ENCODE results near the gene INO80D.
A peak's percentile ranks its signal among the peaks of the same experiment; 100 is the strongest.
"Not testable (repeated sequence)": the region's sequence is repeated elsewhere in the genome, so short reads cannot be mapped to it uniquely, and the experiment has no call there.

INO80D gene

DNA sequence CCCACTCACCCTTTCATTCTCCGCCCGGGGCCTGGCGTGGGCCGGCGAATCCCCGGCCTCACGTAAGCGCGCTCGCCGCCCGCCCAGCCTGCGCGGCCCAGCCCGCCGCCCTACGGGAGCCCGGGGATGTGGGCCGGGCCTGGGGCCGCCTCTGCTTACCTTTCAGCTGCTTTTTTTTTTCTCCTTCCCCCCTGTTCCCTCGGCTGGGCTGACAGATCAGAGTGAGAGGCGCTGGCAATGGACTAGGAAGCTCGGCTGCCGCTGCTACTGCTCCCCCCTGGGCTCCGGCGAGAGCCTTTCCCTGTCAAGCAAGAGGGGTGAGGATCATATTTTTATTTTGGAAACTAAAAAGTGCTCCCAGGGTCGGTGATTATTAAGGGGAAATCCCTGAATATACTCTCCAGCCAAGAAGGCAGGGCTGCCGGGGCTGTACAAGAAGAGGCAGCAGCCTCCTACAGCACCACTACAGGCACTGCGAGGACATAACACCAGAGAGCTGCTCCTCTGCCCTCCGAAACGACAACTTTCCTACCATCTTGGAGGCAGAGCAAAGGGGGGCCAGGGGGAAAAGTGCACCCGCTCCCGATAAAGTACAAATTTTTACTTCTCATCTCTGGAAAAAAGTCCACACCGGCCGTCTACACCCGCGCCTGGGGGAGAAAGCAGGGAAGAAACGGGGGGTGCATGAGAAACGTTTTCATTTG is at the start of gene INO80D:
Gene INO80D (minus strand): TSS at position 433 of the 704 bp plus-strand sequence. CDS start 23,158 bp downstream, outside the sequence.
- DNase-seq, result peak; percentile 81

DNA sequence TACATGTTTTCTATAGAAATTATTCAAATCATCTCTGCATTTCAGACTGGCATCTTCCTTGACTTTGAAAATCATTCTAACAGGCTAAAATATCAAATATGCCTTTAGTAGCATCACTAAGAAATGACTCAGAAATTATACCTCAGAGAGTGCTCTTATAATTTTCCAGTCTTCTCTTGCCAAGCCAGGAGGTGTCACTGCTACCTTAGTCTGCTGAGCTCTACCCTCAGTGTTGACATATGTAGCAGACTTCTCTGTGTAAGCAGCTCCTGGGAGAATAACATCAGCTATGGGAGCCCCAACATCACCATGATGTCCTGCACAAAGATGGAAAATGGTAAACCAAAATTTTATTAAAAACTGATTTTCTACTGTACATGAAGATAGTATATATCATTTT is 41.7 kb upstream of the INO80D start:
- no peak for DNase-seq

DNA sequence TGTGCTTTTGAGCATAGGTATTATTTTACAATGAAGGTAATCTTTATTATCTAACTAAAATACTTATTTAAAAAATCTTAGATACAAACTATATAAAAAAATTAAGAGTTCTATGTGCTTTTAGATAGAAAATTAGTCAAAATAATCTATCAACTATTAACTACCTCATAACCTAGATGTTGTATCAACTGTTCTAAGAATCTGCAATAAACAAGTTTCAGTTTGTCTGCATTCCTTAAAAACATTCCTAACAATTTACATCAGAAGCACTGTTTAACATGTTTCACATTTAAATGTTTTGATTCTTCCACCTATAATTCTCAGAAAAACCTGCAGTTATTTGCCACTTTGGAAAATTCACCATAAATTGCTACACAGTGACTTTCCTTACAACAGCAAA is 39.9 kb upstream of the INO80D start:
- no peak for DNase-seq

DNA sequence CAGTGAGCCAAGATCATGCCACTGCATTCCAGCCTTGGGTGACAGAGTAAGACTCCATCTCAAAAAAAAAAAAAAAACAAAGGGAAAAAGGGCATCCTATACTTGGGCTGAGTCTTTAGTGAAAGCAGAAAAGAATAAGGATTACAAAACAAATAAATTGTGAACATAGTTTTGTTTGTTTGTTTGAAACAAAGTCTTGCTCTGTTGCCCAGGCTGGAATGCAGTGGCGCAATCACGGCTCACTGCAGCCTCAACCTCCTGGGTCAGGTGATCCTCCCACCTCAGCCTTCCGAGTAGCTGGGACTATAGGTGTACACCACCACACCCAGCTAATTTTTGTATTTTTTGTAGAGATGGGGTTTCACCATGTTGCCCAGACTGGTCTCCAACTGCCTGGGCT is 36.6 kb upstream of the INO80D start:
- not testable (repeated sequence) for DNase-seq

GRCh38 chr2:206116278-206116677 is 30.3 kb upstream of the INO80D start:
- no peak for DNase-seq

GRCh38 chr2:206115026-206115578 is 29.1 kb upstream of the INO80D start:
- no peak for DNase-seq

DNA sequence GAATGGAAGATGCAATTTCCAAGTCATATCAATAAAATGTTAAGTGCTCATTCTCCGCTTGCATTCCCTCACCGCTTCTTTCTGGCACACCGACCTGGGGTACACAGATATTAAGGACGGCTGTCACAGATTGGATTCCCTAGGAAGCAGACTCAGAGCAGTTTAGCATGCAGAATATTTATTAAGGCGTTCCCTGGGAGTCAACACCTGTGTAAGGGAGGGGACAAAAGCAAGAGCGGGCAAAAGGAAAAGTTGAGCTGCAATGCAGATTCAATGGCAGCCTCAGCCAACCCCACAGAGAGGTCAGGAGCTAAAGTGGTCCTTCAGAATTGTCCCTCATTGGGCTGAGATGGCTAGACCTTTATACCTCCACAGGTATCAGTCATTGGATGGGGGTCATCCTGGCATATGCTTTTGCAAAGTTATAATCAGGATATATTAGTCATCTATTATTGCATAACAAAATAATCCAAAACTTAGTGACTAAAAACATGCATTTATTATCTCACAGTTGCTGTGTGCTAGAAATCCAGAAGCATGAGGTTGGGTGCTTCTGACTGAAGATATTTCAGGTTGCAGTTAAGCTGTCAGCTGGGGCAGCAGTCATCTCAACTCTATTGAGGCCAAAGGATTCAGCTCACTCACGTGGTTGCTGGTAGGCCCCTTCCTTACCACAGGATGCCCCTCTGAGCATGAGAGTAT is 27.0 kb upstream of the INO80D start:
- no peak for DNase-seq

GRCh38 chr2:206112108-206112507 is 26.1 kb upstream of the INO80D start:
- DNase-seq, result no peak

DNA sequence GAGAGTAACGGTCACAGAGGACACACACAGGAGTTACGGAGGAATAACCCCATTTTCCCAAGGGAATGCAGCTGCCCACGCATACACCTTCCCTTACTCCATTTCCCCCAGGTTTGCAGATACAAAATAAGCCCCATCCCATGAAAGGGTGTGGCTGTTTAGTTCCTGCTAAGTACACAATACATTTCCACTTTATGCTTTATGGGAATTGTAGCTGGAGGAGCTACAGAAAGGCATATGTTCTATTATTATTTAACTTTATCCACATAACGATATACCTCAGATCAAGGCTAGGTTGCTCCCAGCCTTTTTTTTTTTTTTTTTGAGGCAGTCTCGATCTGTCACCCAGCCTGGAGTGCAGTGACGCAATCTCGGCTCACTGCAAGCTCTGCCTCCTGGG is 22.7 kb upstream of the INO80D start:
- DNase-seq, result no peak

DNA sequence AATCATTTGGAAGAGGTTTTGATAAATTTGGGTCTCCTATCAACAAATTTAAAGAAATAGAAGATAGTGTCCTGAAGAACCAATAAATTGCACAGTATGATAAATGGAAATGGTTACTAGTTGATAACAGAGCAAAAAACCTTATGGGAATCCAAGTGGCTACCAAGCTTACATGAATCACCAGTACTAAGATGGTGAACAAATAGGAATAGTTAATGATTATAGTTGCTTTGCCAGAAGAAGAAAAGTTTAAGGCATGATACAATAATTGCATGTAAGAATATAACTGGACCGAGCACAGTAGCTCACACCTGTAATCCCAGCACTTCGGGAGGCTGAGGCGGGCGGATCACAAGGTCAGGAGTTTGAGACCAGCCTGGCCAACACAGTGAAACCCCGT is 19.6 kb upstream of the INO80D start:
- DNase-seq, result no peak

DNA sequence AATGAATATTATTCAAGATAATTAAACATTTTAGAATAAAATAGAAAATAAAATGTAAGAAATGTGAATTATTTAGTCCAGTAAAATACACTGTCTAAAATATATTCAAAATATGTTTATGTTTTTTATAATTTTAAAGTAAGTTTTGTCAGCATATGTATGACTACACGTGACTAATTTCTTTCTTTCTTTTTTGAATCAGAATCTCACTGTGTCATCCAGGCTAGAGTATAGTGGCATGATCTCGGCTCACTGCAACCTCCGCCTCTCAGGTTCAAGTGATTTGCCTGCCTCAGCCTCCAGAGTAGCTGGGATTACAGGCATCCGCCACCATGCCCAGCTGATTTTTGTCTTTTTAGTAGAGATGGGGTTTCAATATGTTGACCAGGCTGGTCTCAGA is 19.1 kb upstream of the INO80D start:
- no peak for DNase-seq

DNA sequence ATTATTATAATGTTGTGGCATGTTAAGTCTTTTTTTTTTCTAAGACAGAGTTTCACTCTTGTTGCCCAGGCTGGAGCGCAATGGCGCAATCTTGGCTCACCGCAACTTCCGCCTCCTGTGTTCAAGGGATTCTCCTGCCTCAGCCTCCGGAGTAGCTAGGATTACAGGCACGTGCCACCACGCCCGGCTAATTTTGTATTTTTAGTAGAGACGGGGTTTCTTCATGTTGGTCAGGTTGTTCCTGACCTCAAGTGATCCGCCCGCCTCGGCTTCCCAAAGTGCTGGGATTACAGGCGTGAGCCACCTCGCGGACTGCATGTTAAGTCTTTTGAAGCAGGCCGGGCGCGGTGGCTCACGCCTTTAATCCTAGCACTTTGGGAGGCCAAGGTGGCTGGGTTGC is 12.9 kb upstream of the INO80D start:
- DNase-seq, result not testable (repeated sequence)

DNA sequence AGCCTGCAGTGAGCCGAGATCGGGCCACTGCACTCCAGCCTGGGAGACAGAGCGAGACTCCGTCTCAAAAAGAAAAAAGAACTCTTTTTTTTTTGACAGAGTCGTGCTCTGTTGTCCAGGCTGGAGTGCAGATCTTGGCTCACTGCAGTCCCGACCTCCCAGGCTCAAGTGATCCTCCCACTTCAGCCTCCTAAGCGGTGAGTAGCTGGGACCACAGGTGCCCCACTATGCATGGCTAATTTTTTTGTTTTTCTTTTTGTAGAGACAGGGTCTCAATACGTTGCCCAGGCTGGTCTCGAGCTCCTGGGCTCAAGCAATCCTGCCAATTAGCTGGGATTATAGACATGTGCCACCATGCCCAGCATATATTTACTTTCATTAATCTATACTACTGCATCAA is 12.5 kb upstream of the INO80D start:
- DNase-seq, result no peak

GRCh38 chr2:206096876-206097275 is 10.9 kb upstream of the INO80D start:
- no peak for DNase-seq

DNA sequence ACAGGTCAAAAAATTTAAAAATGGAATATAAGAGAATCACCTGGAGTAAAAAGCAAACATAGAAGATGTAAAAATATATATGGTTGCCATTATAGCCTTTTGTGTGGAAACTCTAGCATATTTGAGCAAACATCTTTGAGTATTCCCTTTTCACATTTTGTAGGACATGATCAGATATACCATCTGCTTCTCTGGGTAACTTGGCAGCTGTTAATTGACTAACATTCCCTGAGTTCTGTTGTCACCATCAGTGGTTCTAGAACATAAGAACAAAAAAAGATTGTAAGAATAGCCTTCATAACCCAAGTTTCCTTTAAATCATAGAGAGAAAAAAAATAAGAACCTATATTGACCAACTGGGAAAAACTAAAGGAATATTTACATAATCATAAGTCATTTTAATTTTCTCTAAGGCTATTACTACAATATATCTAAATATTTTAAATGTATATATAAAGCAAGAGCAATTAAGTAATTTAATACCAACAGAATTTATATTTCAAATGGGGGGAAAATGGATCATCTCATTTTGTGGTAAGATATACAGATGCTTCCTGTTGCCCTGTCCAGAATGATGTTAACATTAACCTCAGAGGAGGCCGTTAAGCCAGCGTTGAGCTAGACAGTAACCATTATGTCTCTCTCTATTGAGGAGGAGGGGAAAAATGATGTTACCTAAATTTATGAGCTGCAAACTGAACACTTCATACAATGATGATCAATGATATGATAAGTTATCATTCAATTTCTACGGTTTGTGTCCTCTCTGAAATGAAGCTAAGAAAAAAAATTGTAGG is 9.8 kb upstream of the INO80D start:
- no peak for DNase-seq

DNA sequence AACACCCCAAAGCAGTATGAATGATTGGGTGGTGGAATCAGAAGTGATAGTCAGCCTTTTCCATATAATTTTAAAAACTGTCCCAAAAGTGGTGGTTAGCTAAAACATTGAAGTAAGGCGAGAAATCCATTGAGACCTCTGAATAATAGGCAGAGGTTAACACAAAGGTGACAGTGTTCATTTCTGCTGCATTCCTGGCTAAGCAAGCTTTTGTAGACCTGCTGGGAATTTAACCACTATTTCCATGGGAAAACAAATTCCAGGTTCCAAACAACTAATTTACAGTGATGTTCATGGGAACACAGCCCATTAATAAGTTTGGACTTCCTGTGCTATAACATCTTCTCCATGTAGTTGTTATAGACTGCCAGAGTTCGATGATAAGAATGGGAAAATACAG is 6.3 kb upstream of the INO80D start:
- DNase-seq, result no peak

DNA sequence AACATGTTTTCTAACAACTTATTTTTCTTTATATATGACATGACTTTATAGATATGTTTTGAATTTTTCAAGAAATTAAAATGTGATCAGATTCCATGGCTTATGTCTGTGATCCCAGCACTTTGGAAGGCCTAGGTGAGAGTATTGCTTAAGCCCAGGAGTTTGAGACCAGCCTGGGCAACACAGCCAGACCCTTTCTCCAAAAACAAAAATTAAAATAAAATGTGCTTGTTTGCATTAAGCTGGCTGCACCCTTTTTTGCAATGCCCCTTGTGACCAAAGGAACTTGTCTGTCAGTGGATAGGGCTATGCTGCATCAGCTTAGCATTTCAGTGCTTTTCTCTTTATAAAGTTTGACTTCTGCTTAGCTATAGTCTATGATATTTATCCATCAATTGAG is 2.3 kb upstream of the INO80D start:
- no peak for DNase-seq

DNA sequence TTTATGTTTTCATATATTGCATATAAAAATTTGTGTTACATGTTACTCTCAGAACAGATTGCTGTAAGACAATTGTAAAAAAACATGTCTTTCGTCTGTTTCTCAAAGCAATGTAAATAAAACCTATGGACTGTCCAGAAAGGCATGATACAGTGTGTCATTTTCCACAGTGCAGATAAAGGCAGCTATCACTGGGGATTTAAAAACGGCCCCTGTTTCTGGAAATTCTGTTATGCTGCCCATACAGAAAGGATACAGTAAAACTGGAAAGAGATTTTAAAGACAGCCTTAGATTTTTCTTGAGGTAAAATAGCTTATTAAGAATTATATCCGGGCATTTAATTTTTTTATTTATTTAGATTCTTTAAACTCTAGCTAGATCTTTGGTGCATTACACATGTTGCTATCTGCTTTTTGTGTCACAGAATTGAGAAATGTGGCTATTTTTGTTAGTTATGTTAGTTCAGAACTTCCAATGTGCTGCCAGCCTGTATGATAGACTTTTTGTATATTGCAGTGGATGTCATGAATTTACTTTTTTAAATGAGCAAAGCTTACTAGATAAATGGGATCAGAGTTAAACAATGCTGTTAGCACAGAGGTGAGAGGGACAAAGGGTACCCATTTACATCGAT is 859 bp upstream of the INO80D start:
- DNase-seq, result no peak

- peak; percentile 46 for DNase-seq
Observed at GRCh38 chr2:206084870-206085741, 868 bp downstream of the INO80D start.

- no peak for DNase-seq
Observed at GRCh38 chr2:206084439-206084869, 1.5 kb downstream of the INO80D start.

DNA sequence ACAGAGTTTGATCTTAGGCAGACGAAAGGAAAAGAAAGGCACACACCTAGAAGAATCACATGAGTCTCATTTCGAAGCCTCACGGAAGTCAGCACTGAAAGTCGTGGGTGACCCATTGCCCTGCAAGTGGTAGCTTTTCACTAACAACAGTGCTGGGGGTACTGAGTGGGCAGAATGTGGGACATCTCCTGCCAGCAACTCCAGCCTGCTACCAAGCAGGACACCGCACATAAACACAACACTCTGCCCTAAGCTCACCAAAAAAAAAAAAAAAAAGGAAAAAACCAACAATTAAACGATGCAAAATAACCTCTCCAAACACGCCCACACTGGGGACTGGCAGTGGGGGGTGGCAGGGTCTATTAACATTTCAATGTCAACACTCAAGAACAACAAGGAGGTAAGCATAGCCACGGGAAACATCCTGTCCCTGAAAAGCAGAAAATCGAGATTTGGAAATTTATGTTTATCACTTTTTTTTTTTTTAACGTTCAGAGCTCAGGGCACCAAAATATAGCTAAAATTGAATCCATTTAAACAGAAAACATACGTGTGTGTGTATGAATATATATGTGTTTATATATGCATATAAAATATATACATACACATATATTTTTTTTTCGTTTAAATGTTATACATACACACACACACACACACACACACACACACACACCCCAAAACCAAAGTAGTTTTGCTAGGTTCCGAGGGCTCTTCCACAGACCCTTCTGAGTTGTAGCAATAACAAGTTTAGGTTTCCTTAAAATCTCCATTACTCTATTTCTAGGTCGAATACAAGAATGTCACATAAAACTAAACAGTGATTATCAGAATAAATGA is 2.2 kb downstream of the INO80D start:
- peak; percentile 13 for DNase-seq
